Stimulated activated CD4-positive, alpha-beta T cell treated with anti-CD3 and anti-CD28 coated beads, Interleukin-1b, Interleukin-23, amount 100 ng/mL, for 1 hour (primary cell): ENCODE results near the gene SEC61A1.

Experiments
- DNase-seq, 2 donors: peaks; one replicate each; pipeline ENCODE4 v3.0.0-alpha.2; 2020; ENCODE audit warnings: low read depth in 2 of 2

Gene SEC61A1

DNA sequence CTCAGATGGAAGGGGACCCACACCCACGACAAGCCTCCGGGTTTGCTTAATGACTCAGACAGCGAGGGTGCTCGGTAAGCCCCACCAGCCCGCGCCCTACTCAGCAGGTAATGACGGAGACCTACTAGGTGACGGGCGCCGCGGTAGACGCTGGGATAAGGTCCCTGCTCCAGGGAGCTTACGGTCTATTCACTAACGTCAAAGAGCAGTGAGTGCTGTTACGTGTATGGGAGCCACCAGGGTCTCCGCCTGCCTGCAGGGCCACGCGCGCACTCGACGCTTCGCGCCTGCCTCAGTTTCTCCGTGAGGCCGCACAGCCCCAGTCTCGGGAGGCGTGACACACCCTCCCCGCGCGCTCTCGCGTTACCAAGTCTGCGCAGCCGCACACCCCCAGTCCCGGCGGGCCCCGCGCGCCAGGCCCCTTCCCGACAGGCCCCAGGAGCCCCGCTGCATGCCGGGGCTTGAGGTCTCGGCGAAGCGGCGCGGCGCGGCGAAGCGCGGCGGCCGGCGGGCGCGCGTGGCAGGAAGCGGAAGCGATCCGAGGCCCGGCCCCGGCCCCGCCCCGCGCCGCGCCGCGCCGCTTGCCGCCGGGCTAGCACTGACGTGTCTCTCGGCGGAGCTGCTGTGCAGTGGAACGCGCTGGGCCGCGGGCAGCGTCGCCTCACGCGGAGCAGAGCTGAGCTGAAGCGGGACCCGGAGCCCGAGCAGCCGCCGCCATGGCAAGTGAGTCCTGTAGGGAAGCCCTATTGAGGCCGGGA, at the start of gene SEC61A1:
Gene SEC61A1, plus strand, starts transcription at position 601 of the 758 bp plus-strand sequence. Its CDS starts 116 bp downstream, at position 717.
- peak; percentile 88 to 92 for DNase-seq

GRCh38 chr3:128004661-128005060, 47.6 kb upstream of the SEC61A1 start:
- no peak for DNase-seq

- no peak for DNase-seq
These were observed 45.9 kb upstream of the SEC61A1 start for GRCh38 chr3:128006061-128007032.

GRCh38 chr3:128007033-128007424, 45.2 kb upstream of the SEC61A1 start:
- no peak for DNase-seq

- DNase-seq: no peak
These were observed 42.0 kb upstream of the SEC61A1 start for GRCh38 chr3:128009952-128010846.

DNA sequence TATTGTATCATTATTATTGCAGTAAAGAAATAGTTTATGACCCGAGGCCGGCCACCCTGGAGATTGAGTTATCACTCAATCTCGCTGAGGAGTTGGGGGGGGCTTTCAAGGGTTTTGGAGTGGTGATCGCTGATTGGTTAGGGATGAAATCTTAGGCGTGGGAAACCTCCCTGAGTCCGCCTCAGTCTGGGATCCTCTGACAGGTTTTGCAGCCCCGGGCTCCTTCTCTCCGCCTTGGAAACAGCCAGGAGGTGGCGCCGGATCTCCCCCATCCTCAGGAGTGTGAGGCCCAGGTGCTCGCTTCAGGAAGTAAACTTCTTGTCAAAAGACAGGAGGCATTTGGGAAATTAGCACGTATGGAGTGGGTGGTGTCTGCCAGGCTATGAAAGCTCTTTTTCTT, 41.1 kb upstream of the SEC61A1 start:
- no peak for DNase-seq

DNA sequence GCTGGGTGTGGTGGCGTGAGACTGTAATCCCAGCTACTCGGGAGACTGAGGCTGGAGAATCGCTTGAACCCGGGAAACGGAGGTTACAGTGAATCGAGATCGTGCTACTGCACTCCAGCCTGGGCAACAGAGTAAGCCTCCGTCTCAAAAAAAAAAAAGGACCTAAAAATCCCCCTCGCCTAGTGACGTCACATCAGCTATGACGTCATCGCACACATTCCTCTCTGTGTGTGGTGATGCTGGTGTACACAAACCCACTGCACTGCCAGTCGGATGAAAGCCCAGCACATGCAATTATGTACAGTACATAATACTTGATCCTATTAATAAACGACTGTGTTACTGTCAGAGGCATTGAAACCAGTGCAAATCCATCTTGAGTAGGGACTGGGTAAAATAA, 40.2 kb upstream of the SEC61A1 start:
- DNase-seq: no peak

GRCh38 chr3:128014548-128014947, 37.7 kb upstream of the SEC61A1 start:
- no peak for DNase-seq

DNA sequence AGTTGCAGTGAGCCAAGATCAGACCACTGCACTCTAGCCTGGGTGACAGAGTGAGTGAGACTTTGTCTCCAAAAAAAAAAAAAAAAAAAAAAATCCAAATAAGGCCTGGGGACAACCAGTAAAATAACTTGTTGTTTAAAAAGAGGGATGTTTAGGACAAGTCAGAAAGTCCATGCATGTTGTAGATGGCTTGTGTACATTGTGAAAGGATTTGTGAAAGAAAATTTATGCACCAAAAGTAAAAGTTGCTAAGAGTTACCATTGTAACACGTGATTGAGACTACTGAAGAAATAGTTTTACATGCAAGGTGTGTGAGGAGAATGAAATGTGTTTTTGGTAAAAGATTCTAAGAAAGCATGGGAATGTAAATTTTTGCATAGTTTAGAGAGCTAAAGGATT, 35.7 kb upstream of the SEC61A1 start:
- DNase-seq: no peak

- DNase-seq: no peak
These were observed 30.4 kb upstream of the SEC61A1 start for GRCh38 chr3:128021768-128022372.

DNA sequence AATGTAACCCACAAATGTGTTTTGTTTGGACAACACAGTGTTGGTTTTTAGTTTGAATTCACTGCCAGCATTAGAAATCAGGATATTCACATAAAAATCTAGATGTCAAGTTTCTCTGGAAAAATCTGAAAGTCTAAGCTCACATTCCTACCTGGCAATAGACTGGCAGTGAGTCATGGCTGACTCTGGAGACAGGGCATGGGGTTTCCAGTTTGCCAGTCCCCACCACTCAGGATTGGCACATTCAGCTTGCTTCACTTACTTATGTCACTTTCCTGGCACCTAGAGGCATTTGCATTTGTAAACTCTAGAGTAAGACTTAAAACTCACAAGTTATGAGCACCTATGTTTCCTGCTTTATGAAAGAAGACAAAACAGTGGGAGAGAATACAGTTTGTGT, 19.1 kb upstream of the SEC61A1 start:
- DNase-seq: no peak

- DNase-seq: no peak
These were observed 16.1 kb upstream of the SEC61A1 start for GRCh38 chr3:128036119-128036518.

DNA sequence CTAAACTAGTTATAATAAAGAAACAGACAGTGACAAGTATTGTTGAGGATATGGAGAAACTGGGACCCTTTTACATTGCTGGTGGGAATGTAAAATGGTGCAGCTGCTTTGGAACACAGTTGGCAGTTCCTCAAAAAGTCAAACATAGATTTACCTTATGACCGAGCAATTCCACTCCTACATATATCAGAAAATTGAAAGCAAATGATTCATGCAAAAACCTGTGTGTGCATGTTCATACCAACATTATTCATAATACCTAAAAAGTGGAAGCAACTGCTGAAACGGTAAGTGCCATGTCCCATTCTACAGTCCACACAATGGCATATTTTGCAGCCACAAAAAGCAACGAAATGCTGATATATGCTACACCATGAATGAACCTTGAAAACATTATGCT, 12.2 kb upstream of the SEC61A1 start:
- DNase-seq: no peak

- no peak for DNase-seq
These were observed 11.6 kb upstream of the SEC61A1 start for GRCh38 chr3:128040660-128041059.

DNA sequence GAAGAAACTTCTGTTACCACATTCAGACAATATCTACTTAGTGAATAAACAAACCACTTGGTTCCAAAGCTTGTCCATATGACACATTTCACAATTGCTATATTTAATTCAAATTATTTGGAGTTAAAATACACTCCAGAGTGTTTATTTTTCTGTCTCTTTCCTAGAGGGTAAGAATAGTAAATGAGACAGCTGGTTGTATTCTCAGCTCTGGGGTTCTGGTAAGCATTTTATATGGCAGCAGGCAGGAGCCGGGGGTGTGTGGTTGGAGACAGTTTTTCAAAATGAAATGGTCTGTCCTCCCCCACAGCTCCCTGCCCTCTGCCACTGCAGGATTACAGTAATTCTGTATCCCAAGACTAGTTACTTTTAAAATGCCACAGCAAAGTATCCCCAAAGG, 10.9 kb upstream of the SEC61A1 start:
- no peak for DNase-seq

DNA sequence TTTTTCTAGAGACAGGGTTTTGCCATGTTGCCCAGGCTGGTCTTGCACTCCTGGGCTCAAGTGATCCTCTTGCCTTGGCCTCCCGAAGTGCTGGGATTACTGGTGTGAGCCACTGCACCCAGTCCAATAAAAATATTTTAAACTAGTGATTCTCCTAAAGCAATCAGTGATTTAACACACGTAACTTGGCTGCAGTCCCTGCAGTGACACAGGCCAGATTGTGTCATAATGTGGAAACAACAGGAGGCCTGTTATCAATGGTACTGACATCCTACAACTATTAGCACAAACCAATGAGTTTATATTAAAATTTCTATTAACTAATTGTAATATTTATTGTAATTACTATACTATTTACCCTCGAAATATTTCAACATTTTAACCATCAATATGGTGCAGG, 1.6 kb upstream of the SEC61A1 start:
- no peak for DNase-seq

GRCh38 chr3:128051459-128051836, 789 bp upstream of the SEC61A1 start:
- no peak for DNase-seq

DNA sequence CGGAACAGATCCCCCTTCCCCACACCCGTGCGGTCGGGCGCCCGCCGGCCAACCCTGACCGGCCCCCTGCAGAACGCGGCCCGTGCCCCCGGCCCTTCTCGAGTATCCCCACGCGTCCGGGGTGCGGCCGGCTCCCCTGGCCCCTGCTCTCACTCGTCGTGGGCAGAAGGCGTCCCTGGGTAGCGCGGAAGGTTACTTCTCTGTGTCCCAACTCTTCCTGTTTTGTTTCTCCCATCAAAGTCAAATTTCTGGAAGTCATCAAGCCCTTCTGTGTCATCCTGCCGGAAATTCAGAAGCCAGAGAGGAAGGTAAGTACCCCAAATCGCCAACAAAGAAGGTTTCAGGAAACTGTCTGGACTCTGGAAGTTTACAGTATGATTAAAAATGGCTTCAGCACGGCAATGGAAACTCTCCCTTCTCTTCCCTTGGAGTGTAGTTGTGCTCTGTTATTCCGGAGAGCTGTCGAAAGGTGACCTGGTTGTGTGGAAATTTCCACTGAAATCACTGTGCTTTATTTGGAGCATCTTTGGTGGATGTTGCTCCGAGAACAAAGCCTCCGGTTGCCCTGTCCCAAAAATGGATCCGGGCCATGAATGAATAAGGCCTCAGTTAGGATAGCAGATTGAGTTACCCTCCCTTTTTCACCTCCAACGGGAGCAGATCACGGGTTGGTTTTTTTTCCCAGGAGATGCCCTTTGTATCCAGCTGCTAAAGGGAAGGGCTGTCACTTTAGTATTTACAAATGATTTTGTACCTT, 536 bp downstream of the SEC61A1 start:
- no peak for DNase-seq

GRCh38 chr3:128053614-128054013, 1.4 kb downstream of the SEC61A1 start:
- DNase-seq: no peak

GRCh38 chr3:128054367-128054766, 2.1 kb downstream of the SEC61A1 start:
- DNase-seq: no peak

DNA sequence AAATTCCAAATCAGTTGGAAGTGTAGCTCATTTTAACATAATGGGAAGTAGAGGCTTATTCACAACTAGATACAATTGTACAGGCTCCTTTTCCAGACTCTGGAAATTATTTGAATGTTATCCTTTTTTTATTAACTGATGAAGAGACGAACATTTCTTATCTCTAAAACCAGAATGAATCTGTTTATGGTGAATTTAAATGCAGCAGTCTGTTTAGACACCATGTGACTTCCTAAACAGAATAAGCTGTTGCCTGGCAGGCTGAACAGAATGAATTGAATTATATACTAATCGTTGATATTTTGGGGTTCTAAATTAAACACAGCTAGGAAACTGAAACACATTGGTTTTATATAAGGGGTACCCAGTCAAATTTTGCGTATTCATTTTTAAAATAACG, 4.0 kb downstream of the SEC61A1 start:
- DNase-seq: no peak
